Left forelimb (tissue), 1 donor: ENCODE results near the gene ACTN1.
"Not testable (repeated sequence)": the region's sequence is repeated elsewhere in the genome, so short reads cannot be mapped to it uniquely, and the experiment has no call there.

Experiments
- DNase-seq: peaks from one replicate; pipeline ENCODE4 v3.0.0-alpha.2; 2018; ENCODE audit warnings: low spot score

ACTN1 gene

DNA sequence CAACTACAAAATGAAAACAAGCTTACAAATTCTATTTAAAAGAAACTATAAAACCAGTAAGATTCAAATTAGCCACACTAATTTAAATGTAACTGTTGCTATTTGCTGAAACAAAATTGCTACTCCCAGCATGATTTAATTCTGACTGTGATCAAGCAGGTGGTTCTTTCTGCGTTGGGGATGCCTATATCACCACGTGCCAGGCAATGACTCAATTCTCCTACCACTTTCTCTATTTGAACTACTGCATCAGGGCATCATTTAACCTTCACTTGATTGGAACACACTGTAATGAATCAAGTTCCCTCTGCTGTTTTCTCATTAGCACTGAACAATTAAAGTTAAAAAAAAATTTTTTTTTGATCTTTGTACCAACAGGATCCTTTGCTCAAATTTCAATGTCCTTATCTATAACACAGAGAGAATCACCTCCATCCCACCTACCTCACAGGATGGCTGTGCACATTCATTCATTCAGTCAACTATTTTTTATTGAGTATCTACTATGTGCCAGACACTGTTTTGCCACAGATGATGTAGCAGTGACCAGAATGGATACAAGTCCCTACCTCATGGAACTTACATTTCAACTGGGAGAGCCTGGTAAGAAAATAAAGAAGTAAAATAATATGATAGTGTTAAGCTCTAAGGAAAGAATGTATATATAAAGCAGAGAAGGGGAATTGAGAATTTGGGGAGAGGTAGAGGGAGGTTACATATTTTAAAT is 8.0 kb upstream of the ACTN1 start:
- DNase-seq: no peak

DNA sequence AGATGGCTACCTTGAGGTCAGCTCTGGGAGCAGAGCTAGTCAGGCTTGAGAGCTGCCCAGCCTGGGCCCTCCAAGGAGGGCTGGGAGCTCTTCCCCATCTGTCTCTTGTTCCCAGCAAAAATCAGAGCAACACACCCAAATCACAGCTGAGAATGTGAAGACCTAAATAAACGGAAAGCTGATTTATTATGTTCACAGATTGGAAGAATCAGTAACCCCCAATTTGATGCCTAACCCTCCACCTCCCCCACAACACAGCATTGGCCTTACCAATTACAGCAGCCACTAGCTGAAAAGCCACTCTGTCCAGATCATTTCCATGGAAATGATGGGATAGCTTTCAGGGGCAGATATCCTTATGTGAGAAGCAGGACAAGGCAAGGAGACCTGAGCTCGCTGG is 7.1 kb upstream of the ACTN1 start:
- no peak for DNase-seq

DNA sequence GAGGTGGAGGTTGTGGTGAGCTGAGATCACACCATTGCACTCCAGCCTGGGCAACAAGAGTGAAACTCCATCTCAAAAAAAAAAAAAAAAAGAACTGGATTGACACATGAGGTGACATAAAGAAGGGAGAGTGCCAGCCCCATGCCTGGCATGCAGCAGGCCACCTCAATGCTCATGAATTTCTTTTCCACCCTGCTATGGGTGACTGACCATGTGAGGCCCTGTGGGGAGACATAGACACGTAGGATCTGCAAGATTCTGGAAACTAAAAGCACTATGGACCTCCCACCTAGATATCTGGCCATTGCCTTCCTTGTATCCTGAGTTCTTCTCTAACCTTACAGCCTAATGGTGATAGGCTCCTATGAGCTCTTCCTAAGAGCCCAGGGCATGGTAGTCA is 5.6 kb upstream of the ACTN1 start:
- no peak for DNase-seq

DNA sequence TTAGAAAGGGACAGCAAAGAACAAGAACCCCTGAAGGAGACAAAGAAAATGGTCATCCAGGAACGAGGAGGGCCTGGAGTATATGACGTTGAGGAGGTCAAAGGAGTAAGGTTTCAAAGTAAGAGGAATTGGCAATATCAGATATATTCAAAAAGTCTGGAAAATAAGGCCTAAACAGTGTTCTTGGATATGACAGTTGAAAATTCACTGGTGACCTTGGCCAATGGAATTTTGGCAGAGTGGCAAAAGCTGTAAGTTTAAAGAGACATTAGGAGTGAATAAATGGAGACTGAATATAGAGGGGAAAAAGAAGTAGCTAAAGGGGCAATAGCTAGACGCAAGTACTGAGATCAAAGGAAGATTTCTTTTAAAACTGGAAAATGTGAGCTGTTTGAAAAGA is 4.1 kb upstream of the ACTN1 start:
- DNase-seq: no peak

DNA sequence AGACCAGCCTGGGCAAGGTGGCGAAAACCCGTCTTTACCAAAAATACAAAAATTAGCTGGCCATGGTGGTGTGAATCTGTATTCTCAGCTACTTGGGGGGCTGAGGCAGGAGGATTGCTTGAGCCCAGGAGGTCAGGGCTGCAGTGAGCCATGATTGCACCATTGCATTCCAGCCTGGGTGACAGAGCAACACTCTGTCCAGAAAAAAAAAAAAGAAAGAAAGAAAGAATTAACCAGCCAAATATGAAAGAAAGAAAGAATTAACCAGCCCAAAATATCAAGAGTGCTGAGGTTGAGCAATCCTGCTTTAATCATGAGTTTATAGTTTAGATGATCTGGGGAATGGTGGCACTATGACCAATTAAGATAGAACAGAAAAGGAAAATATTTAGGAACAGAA is 3.5 kb upstream of the ACTN1 start:
- no peak for DNase-seq

DNA sequence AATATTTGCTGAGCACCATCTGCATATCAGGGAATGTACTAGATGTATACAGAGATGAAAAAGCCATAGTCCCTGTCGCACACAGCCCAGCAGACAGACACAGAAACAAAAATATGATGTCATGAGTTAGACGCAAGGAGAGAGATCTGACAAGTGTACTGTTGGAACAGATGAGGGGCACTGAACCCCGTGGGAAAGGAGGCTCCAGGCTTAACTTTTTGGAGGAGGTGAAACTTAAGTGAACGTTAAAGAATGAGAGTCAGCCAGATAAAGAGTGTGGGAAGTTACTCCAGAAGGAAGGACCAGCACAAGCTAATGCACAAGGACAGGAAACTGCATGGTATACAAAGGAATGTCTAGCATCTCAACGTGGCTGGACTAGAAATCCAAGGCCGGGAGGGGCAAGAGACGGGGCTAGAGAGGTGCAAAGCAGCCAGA is 2.5 kb upstream of the ACTN1 start:
- no peak for DNase-seq

DNA sequence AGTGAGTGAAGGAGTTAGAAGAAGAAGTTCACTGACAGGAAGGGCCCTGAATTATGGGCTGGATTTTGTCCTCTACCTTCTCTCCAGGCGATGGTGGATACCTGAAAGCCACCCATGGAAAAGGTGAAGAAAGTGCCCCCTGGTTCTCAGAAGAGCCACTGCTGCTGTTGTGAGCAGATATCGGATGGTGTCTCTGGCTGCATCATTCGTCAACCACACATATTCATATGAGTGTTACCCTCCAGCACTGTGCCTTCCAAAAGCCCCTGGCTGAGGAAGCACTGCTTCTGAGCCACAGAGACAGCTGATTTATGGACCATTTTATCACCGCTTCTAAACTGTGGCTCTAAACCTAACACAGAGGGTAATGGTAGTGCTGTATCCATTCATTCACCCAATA is 2.0 kb upstream of the ACTN1 start:
- no peak for DNase-seq

DNA sequence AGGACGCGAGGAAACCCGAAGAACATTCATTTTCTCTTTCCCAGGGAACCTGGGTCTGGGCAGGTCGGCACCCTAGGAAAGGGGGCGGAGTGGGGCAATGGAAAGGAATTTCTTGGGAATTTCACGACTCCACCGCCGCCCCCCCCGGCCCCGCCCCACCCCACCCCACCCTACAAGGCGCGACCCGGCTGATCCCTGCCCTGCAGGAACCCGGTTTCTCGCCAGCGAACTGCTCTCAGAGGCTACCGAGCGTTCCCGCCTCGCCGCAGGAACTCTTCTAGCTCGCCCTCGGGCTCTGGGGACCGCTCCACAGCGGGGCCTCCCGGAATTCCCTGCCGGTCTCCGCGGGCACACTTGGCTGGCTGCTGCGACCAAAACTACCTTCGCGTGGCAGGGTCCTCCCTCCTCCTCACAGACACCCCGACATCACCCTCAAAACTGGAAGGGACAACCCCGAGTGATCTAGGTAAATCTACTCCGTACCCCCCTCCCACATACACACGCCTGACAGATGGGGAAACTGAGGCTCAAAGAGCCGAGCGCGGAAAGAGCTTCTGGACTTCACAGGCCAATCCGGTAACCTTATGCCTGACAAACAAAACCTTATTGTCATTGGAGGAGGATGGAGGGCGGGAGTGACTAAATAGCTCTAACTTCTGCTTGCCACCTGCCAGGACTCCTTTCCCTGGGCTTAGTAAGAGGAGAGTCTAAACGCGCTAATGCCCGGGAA is 785 bp upstream of the ACTN1 start:
- DNase-seq: no peak

DNA sequence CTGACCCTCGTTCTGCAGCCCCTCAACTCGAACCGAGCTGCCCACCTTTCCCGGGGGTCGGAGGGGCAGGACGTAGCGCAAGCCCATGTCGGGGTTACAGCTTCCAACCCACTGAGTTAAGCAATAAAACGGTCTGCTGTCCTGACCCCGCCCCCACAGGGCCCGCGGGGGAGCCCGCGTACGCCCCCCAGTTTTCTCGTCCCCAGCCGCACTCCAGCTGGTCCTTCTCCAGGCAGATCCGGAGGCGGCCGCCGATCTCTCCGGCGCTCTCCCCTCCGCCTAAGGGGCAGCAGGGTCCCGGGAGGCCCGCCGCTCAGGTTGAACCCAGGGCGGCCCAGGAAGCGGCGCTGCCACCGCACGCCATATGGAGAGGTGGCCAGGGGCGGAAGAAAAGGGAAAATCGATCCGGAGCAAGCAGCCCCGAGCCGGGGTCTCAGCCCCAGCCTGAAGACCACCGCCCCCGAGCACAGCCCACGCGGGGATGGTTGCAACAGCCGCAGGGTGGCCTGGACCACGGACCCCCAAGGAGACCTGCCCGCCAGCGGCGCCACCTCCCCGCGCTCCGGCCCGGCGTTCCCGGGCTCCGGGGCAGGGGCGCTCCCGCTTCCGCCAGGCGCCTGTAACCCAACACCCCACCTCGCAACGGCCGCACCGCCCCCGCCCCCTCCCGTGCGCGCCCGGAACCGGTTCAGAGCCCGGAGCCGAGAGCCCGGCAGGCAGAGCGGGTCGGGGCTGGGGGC is 760 bp downstream of the ACTN1 start:
- peak; percentile 81 for DNase-seq

DNA sequence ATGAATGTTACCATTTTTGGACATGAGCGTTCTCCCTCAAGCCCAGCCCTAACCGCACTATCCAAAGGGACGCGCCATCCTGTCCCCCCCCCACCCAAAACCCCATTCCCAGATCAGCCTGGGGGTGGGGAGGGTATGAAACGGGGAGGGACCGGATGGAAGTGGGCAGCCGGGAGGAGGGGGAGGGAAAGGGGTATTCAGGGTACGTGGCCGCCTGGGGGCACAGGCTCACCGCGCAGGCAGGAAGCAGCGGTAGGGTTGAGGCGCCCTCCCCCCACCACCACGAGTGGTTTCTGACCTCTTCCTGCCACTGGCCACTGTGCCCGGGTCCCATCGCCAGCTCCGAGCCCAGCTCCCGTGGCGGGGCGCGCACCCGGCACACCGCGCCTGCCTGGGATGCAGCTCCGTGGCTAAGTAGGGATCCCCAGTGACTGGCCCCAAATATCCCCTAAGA is 1.4 kb downstream of the ACTN1 start:
- DNase-seq: peak; percentile 81

DNA sequence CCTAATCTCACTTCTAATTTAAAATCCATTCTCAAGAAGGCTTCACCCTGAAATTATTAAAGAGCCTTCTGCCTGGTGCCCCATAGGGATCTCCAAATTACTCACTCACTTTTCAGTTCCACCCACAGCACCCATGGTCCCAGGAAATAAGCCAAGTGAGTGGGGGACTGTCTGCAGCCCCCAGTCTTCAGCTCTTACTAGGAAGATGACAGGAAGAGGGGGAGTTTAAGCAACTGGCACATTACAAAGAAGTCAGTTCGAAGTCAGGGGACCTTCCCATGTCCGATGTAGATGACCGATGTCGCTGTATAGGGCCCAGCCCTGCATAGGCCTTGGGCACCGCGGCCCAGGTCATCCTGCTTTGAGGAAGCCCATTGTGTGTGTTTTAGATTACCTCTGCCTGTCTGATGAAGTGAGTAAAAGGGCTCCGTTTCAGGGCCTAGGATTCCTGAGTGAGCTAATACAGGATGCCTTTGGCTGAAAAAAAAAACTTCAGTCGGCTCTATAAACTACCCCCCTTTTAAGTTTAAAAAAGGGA is 1.9 kb downstream of the ACTN1 start:
- no peak for DNase-seq

DNA sequence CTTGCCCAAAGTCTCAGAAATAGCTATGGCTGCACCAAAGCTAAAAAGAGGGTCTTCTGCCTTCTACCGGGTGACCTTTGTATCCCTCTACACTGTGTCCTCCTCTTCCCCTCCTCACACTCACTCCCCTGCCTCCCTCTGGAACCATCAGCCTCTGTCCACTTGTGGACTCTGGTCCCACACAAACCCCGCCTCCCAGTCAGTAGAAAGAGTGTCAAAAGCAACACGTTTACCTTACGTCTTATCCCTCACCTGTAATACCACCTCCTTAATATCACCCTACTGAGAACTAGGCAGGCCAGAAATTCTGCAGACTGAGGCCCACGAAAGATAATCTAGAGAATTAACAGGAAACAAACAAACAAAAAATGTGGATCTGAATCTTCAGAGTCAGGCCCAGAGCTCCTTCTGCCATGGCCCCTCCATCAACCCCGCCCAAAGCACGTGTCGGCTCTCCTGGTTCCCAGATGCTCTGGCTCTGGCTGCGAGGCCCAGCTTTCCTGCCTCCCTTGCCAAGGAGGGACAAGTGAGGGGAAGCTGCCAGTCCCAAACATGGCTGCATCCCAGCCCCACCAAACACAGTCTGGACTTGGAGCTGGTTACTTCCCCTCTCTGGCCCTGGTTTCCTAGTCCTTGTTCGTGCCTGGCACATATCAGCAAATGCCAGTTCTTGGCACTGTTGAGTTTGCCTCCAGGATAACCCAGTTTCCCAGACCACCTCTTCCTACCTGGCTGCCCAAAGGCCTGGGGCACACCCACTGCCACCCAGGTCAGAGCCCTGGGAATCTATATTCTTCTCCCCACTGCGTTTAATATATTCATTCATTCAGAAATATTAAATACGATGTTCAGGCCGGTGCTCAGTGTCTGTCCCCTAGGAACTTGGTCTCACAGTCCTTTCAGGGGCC is 2.7 kb downstream of the ACTN1 start:
- DNase-seq: peak; percentile 76

DNA sequence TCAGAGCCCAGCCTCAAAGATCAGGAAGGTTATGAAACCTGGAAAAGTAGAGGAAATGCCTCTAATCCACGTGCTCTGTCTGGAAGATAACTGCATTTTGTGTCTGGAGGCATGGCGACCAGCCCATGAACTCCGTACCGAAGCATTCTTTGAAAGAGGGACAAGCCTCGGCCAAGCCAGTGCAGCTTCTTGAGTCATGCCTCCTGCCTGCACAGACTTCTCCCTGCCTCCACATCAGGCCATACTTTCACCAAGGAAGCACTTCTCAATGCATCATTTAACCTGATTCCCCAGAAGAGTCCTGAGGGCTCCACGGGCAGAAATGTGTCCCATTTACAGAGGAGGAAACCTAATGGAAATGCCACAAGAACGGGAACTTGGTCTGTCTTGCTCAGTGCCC is 3.4 kb downstream of the ACTN1 start:
- no peak for DNase-seq

DNA sequence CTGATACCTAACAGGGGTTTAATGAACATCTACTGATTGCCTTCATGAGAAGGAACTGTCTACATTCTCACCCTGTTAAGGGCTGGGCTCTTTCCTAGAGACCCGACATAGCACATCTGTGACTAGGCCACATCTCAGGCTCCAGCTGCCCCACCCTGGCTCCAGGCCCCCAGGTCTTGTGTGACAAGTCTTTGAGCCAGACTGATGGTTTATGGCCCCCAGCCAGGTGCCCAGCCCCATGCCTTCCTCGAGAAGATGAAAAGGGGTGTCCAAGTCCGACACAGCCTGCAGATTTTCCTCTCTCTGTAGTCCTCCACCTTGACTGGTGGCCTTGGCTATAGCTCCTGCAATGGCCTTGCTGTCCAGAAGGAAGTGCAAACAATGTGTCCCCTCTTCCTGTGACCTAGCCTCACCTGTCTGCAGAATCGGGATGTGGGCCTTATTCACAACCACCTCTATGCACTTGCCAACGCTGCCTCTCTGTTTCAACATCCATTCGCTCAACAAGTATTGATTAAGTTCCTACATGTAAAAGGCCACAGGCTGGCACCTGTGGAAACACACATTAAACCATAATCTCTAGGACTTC is 4.2 kb downstream of the ACTN1 start:
- no peak for DNase-seq

DNA sequence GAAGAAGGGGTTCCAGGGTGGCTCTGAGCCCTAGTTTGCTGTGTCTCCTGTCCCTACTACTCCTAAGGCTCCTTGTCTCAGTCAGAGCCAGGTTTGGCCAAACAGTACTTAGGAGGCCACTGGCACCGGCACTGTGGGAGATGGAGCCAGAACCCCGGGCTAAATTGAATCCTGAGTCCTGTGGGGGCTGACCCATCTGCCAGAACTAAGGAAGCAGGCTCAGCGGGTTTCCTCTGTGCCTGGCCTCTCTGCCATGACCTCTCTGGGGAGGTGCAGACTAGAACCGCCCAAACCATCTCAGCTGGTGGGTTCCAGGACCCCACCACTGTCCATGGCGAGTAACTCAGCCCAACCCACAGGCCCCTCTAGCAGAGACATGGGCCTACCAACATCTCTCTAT is 5.5 kb downstream of the ACTN1 start:
- DNase-seq: no peak

DNA sequence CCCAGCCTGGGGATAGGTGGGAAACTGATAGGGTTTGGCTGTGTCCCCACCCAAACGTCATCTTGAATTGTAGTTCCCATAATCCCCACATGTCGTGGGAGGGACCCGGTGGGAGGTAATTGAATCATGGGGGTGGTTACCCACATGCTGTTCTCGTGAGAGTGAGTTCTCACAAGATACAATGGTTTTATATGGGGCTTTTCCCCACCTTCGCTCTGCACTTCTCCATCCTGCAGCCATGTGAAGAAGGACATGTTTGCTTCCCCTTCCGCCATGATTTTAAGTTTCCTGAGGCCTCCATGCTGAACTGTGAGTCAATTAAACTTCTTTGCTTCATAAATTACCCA is 5.9 kb downstream of the ACTN1 start:
- not testable (repeated sequence) for DNase-seq

DNA sequence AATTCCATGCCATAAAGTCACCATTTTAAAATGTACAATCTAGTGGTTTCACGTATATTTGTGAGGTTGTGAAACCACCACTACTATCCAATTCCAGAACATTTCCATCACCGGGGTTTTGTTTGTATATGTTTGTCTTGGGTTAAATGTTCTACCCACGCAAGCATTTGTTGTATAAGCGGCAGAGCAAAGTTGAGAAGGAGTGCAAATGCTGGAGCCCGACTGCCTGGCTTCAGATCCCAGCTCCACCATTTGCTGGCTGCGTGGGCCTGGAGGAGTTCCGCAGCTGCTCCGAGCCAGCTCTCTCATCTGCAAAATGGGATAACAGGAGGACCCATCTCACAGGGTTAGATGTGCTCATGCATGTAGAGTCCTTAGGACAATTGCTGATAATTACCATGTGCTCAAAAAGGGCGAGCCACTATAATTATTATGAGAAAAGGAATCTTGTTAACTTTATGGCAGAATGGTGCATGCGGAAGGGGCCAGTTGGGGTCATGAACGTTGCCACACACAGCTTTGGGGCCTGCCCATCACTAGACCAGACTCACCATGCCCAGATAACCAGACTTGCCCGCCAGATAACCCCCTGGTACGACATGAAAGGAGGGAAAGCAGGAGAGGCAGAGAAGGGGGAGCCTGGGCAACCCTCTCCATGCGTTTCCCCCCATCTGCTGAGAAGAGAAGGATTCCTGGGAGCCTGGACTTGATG is 6.4 kb downstream of the ACTN1 start:
- no peak for DNase-seq

DNA sequence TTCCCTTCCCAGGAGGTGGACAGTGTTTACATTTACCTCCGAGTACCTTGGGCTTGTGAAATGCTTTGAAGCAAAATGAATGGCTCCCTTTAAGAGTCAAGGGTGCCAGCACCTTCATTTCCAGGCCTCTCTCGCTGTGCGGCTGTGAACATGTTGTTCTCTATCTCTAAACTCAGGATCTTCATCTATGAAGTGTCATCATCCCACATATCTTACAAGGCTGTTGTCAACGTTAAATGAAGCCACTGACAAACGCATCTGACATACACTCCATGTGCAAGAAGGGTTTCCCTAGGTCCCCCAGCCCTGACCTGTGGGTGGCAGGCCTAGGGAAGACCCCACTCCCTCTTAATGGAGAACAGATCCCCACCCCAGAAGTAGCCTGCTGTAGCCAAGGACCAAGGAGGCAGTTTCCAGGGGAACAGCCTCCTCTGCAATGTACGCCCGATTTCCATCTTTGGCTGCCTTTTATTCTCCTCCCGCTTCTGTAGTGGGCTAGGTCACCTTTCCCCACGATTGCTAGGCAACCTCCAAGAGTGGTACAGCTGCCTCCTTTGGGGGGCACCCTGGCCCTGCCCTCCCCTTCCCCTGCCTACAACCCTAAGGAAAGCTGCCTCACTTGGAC is 7.6 kb downstream of the ACTN1 start:
- DNase-seq: no peak

DNA sequence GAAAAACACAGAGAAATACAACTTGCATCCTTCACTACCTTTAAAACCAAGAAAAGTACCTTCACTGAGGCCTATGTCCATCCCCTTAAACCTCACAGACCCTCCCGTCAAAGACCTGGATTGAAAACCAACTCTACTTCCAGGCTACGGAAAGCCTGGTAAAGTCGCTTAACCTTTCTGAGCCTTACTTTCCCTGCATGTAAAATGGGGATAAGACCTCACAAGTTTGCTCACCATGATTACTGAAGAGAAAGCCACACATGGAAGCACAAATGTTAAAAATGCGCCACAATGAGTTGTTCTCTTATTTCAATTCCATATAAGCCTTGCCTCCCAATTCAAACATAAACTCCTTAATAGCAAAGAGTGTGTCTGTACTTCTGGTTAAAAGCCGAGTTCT is 8.4 kb downstream of the ACTN1 start:
- DNase-seq: no peak

DNA sequence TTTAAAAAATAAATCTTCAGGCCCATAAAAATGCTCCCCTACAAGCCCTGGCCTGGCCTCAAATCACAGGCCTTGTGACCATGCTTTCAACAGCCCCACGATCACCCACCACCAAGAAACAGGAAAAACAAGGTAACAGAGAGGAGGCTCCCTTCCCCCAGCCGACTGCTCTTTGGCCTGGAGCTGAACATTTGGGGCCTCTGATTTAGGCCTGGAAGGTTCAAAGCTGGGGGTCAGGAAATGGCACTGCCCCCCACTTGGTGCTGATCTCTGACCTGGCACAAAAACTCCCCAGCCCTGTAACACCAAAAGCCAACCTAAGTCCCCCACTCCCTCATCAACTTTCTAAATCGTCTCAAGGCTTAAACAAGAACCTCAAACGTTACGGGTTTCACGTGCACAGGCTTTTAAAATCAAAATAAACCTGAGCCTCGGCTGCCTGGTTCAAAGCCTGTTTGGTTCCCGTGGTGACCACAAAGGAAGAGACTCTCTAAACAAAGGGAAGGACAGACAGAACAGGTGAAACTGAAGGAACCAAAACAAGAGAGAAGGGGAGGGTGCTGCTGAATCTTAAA is 9.0 kb downstream of the ACTN1 start:
- DNase-seq: no peak
